Fibroblast of lung (primary cell): ENCODE results near the gene KIAA0319L. TPM values are rescaled to one million over a fixed set of nuclear protein-coding genes. Genes with fewer than 3 reads are reported as not detected.
A peak's percentile ranks its signal among the peaks of the same experiment; 100 is the strongest.

Experiments
- DNase-seq, 2 donors: peaks; one replicate each; pipeline versions ENCODE4 v3.0.0 to v3.0.0-alpha.2; 2010; ENCODE audit warnings: low read depth in 2 of 2
- H2AFZ ChIP-seq: 2 replicates; pipeline ENCODE4 v1.5.1; 2012; ENCODE audit warnings: low read length, control low read depth, inconsistent platforms
- H3K27ac ChIP-seq: 2 replicates; pipeline ENCODE4 v1.5.1; 2011; ENCODE audit warnings: low read length, control low read depth; ENCODE audit not compliant: insufficient read depth
- H3K27me3 ChIP-seq: 2 replicates; pipeline ENCODE4 v1.5.1; 2011; ENCODE audit warnings: mild to moderate bottlenecking, low read length; ENCODE audit not compliant: control insufficient read depth, insufficient read depth
- H3K36me3 ChIP-seq: 2 replicates; pipeline ENCODE4 v1.5.1; 2011; ENCODE audit warnings: low read length; ENCODE audit not compliant: control insufficient read depth, insufficient read depth
- H3K4me1 ChIP-seq: 2 replicates; pipeline ENCODE4 v1.5.1; 2011; ENCODE audit warnings: low read length; ENCODE audit not compliant: control insufficient read depth, insufficient read depth; ENCODE audit errors: extremely low read depth
- H3K4me2 ChIP-seq: 2 replicates; pipeline ENCODE4 v1.5.1; 2011; ENCODE audit warnings: low read length, control low read depth; ENCODE audit not compliant: insufficient read depth; ENCODE audit errors: extremely low read depth
- H3K4me3 ChIP-seq, 4 experiments: fragments of 200-600 bp in 1 of 4; sonication (generic) in 1 of 4; replicated peaks in 1 of 4; 2 replicates each; pipeline ENCODE4 v1.5.1; 2011 to 2016; ENCODE audit warnings: low read length in 4 of 4, low read depth in 3 of 4, mild to moderate bottlenecking in 3 of 4, control low read depth in 2 of 4, inconsistent platforms in 1 of 4, mixed read lengths in 1 of 4; ENCODE audit not compliant: insufficient read depth in 1 of 4; ENCODE audit errors: control extremely low read depth in 1 of 4
- H3K79me2 ChIP-seq: 2 replicates; pipeline ENCODE4 v1.5.1; 2012; ENCODE audit warnings: mild to moderate bottlenecking, low read length, inconsistent platforms; ENCODE audit not compliant: control insufficient read depth, insufficient read depth
- H3K9ac ChIP-seq: 2 replicates; pipeline ENCODE4 v1.5.1; 2011; ENCODE audit warnings: mild to moderate bottlenecking, low read length, control low read depth; ENCODE audit not compliant: insufficient read depth
- H3K9me3 ChIP-seq: 2 replicates; pipeline ENCODE4 v1.5.1; 2012; ENCODE audit warnings: low read depth, low read length; ENCODE audit not compliant: control insufficient read depth, insufficient read depth
- H4K20me1 ChIP-seq: 2 replicates; pipeline ENCODE4 v1.5.1; 2011; ENCODE audit warnings: low read length; ENCODE audit not compliant: control insufficient read depth, insufficient read depth; ENCODE audit errors: extremely low read depth
- CTCF ChIP-seq, 2 donors: IDR thresholded peaks in 1 of 2; conservative IDR thresholded peaks in 1 of 2; 1 replicate in 1 of 2; 2 replicates in 1 of 2; pipeline ENCODE4 v1.5.1; 2011 to 2012; ENCODE audit warnings: low read length in 2 of 2, control low read depth in 1 of 2, inconsistent platforms in 1 of 2, low read depth in 1 of 2, mild to moderate bottlenecking in 1 of 2
- EZH2 ChIP-seq: IDR thresholded peaks from 2 replicates; pipeline ENCODE4 v1.5.1; 2012; ENCODE audit warnings: low read length, control low read depth, mild to moderate bottlenecking; ENCODE audit errors: missing control alignments
- polyA plus RNA-seq, 2 donors: library from polyadenylated mRNA; depleted of rRNA in 1 of 2; stranded (reverse) in 1 of 2; unstranded in 1 of 2; fragments of >200 nt; gene quantifications; 2 replicates each; pipeline ENCODE4 v1.2.1, GENCODE V29; 2011 to 2012; ENCODE audit warnings: missing spikeins in 1 of 2
- total RNA-seq: library from RNA; depleted of rRNA; stranded (reverse); fragments of >200 nt; gene quantifications from 2 replicates; pipeline ENCODE4 v1.2.1, GENCODE V29; 2014

Gene KIAA0319L
- total and polyA plus RNA-seq, 2 donors (not counting 1 experiment from before 2014, with no cell fraction given): 65.4 to 66.1 TPM

GRCh38 chr1:35497571-35497970, 59.6 kb downstream of the KIAA0319L start:
- no peaks in the 10 kb centered on the region for H3K79me2 ChIP-seq
- no peak for DNase-seq
- no peaks in the 10 kb centered on the region for H3K27me3 ChIP-seq
- H3K27ac ChIP-seq: no peak overlapping the region
- H2AFZ ChIP-seq: no peak overlapping the region
- H4K20me1 ChIP-seq: no peaks in the 10 kb centered on the region
- no peak overlapping the region for H3K4me2 ChIP-seq
- H3K4me1 ChIP-seq: no peaks in the 10 kb centered on the region
- H3K9me3 ChIP-seq: no peaks in the 10 kb centered on the region
- no peak overlapping the region for H3K9ac ChIP-seq
- H3K36me3 ChIP-seq: no peaks in the 10 kb centered on the region
- no peak overlapping the region for H3K4me3 ChIP-seq
- TF ChIP-seq CTCF (conservative IDR thresholded peaks at IDR 0.05 in 1 of 2, IDR thresholded peaks at IDR 0.05 in 1 of 2; ENCODE audit: low read depth in 1 of 2, low read length in 2 of 2) (no peak), EZH2 (no peak)

- H2AFZ ChIP-seq: no peak overlapping the region
- H3K27me3 ChIP-seq: no peaks in the 10 kb centered on the region
- H3K9me3 ChIP-seq: no peaks in the 10 kb centered on the region
- no peak overlapping the region for H3K4me3 ChIP-seq
- H4K20me1 ChIP-seq: no peaks in the 10 kb centered on the region
- H3K79me2 ChIP-seq: no peaks in the 10 kb centered on the region
- no peaks in the 10 kb centered on the region for H3K36me3 ChIP-seq
- H3K27ac ChIP-seq: no peak overlapping the region
- H3K4me2 ChIP-seq: no peak overlapping the region
- DNase-seq: no peak
- H3K4me1 ChIP-seq: no peaks in the 10 kb centered on the region
- no peak for TF ChIP-seq CTCF (conservative IDR thresholded peaks at IDR 0.05 in 1 of 2, IDR thresholded peaks at IDR 0.05 in 1 of 2; ENCODE audit: low read depth in 1 of 2, low read length in 2 of 2)
- no peak for TF ChIP-seq EZH2
- H3K9ac ChIP-seq: no peak overlapping the region
Measured at GRCh38 chr1:35490250-35490649, 67.0 kb downstream of the KIAA0319L start.

- peak overlapping the region in 1 of 4 experiments; percentile 11 for H3K4me3 ChIP-seq
Measured at GRCh38 chr1:35488336-35488735, 68.9 kb downstream of the KIAA0319L start.

More at GRCh38 chr1:35488336-35488735, 68.9 kb downstream of the KIAA0319L start:
- DNase-seq: peak in 1 of 2 donors; percentile 26
- no peaks in the 10 kb centered on the region for H3K27me3 ChIP-seq
- H3K9me3 ChIP-seq: no peaks in the 10 kb centered on the region
- no peak overlapping the region for H2AFZ ChIP-seq
- H3K27ac ChIP-seq: no peak overlapping the region
- H3K79me2 ChIP-seq: no peaks in the 10 kb centered on the region
- no peaks in the 10 kb centered on the region for H3K4me1 ChIP-seq
- no peak for TF ChIP-seq EZH2
- no peak for TF ChIP-seq CTCF (conservative IDR thresholded peaks at IDR 0.05 in 1 of 2, IDR thresholded peaks at IDR 0.05 in 1 of 2; ENCODE audit: low read depth in 1 of 2, low read length in 2 of 2)
- peak overlapping the region; percentile 68 for H3K4me2 ChIP-seq
- no peaks in the 10 kb centered on the region for H4K20me1 ChIP-seq
- H3K9ac ChIP-seq: no peak overlapping the region
- no peaks in the 10 kb centered on the region for H3K36me3 ChIP-seq
